GM12878 (cell line): Measurements from ENCODE around the gene HM13. TPM values are rescaled to one million over a fixed set of nuclear protein-coding genes. Genes with fewer than 3 reads are reported as not detected.
A peak's percentile ranks its signal among the peaks of the same experiment; 100 is the strongest.

Experiments used
- ASH2L ChIP-seq: fragments of 300-600, 200-600 bp; sonication (generic); IDR thresholded peaks from 2 replicates; pipeline ENCODE4 v1.6.1; 2017; ENCODE audit warnings: low read depth, mild to moderate bottlenecking, borderline replicate concordance
- BACH1 ChIP-seq: fragments of 450-650 bp; IDR thresholded peaks from 2 replicates; pipeline ENCODE4 v1.6.1; 2017; ENCODE audit warnings: mild to moderate bottlenecking, borderline replicate concordance
- BHLHE40 ChIP-seq, 2 experiments: fragments of 450-650 bp in 1 of 2; IDR thresholded peaks; 2 replicates each; pipeline ENCODE4 v1.6.1; 2011 to 2017; ENCODE audit warnings: low read depth in 2 of 2, borderline replicate concordance in 1 of 2, improper control_type of control experiment in 1 of 2, low read length in 1 of 2, mild to moderate bottlenecking in 1 of 2
- E2F4 ChIP-seq: IDR thresholded peaks from 2 replicates; pipeline ENCODE4 v1.6.1; 2012; ENCODE audit warnings: low read depth, low read length, improper control_type of control experiment
- IRF4 ChIP-seq: IDR thresholded peaks from 2 replicates; pipeline ENCODE4 v1.6.1; 2011; ENCODE audit warnings: low read depth, low read length
- JUND ChIP-seq: IDR thresholded peaks from 2 replicates; pipeline ENCODE4 v1.6.1; 2012; ENCODE audit warnings: low read depth, mild to moderate bottlenecking, low read length, improper control_type of control experiment, moderate library complexity
- LARP7 ChIP-seq: fragments of 450-650 bp; IDR thresholded peaks from 2 replicates; pipeline ENCODE4 v1.6.1; 2017; ENCODE audit warnings: mild to moderate bottlenecking
- POLR2AphosphoS5 ChIP-seq: IDR thresholded peaks from 2 replicates; pipeline ENCODE4 v1.6.1; 2011; ENCODE audit warnings: mild to moderate bottlenecking, low read length, inconsistent platforms
- POU2F2 ChIP-seq: IDR thresholded peaks from 3 replicates; pipeline ENCODE4 v1.6.1; 2011; ENCODE audit warnings: low read depth, mild to moderate bottlenecking, low read length, borderline replicate concordance
- SREBF1 ChIP-seq: IDR thresholded peaks from 2 replicates; pipeline ENCODE4 v1.6.1; 2012; ENCODE audit warnings: mild to moderate bottlenecking, low read length
- SRF ChIP-seq, 2 experiments: IDR thresholded peaks; 2 replicates each; pipeline ENCODE4 v1.6.1; 2011; ENCODE audit warnings: low read depth in 2 of 2, low read length in 2 of 2, mild to moderate bottlenecking in 1 of 2, moderate library complexity in 1 of 2
- STAT1 ChIP-seq: fragments of 450-650 bp; conservative IDR thresholded peaks from 2 replicates; pipeline ENCODE4 v1.6.1; 2014; ENCODE audit warnings: antibody characterized with exemption, mild to moderate bottlenecking
- WRNIP1 ChIP-seq: IDR thresholded peaks from 2 replicates; pipeline ENCODE4 v1.6.1; 2011; ENCODE audit warnings: low read depth, low read length, improper control_type of control experiment, borderline replicate concordance
- ZZZ3 ChIP-seq: IDR thresholded peaks from 2 replicates; pipeline ENCODE4 v1.6.1; 2011; ENCODE audit warnings: low read depth; ENCODE audit not compliant: control insufficient read depth, insufficient read length
- polyA plus RNA-seq, 11 experiments: library from polyadenylated mRNA; depleted of rRNA in 4 of 11; unstranded in 6 of 11; stranded (reverse) in 5 of 11; fragments of >200 nt; fragmentation: Nextera tagmentation in 4 of 11; fragmentation: Illumina TruSeq in 1 of 11; extraction: Ambion mirVana in 4 of 11; extraction: Trizol in 1 of 11; gene quantifications; 1 replicate in 1 of 11; 2 replicates in 10 of 11; pipeline versions ENCODE4 v1.2.1 to v1.2.3, GENCODE V29; 2011 to 2016; ENCODE audit warnings: inconsistent platforms in 2 of 11, missing spikeins in 2 of 11, low read depth in 1 of 11
- total RNA-seq, 4 experiments: library from RNA; depleted of rRNA in 3 of 4; stranded (reverse); fragments of >200 nt in 3 of 4; fragmentation: Illumina TruSeq in 1 of 4; extraction: Trizol in 1 of 4; gene quantifications; 2 replicates each; pipeline versions ENCODE4 v1.2.1 to v1.2.3, GENCODE V29; 2013 to 2021
- TF ChIP-seq, protein P1 (sequence below): IDR thresholded peaks from 2 replicates; pipeline ENCODE4 v1.6.1; 2012; ENCODE audit warnings: low read depth, low read length, improper control_type of control experiment
- TF ChIP-seq, protein P2 (sequence below): fragments of 450-650 bp; IDR thresholded peaks from 2 replicates; pipeline ENCODE4 v1.6.1; 2017; ENCODE audit warnings: mild to moderate bottlenecking, moderate library complexity
- TF ChIP-seq, protein P3 (sequence below): IDR thresholded peaks from 2 replicates; pipeline ENCODE4 v1.6.1; 2012; ENCODE audit warnings: improper control_type of control experiment, low read depth, low read length; ENCODE audit not compliant: insufficient replicate concordance

HM13 gene
- total and polyA plus RNA-seq, 10 of the 15 experiments (the other 5 are each of a cell fraction or from before 2014, with no cell fraction given) = 4.8 to 185 (median 81.7) TPM

GRCh38 chr20:31514154-31515071 lies at the start of gene HM13 (continued):
- TF ChIP-seq, protein P1, sequence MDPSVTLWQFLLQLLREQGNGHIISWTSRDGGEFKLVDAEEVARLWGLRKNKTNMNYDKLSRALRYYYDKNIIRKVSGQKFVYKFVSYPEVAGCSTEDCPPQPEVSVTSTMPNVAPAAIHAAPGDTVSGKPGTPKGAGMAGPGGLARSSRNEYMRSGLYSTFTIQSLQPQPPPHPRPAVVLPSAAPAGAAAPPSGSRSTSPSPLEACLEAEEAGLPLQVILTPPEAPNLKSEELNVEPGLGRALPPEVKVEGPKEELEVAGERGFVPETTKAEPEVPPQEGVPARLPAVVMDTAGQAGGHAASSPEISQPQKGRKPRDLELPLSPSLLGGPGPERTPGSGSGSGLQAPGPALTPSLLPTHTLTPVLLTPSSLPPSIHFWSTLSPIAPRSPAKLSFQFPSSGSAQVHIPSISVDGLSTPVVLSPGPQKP = peak; percentile 59
- TF ChIP-seq ZZZ3 (no peak), LARP7 (peak; percentile 78), POLR2AphosphoS5 (peak; percentile 89), IRF4 (peak; percentile 42; the same call in 1 of the 2 replicates), POU2F2 (peak; percentile 36; the same call in 1 of the 3 replicates), SRF (IDR thresholded peaks at IDR 0.05; ENCODE audit: low read depth in 2 of 2, low read length in 2 of 2) (peak in 1 of 2 experiments; percentile 36; a peak in 2 of 4 replicates), SREBF1 (no peak), BHLHE40 (IDR thresholded peaks at IDR 0.05; ENCODE audit: borderline replicate concordance in 1 of 2, low read depth in 2 of 2, low read length in 1 of 2) (peak; percentile 75 to 90), BACH1 (no peak), WRNIP1 (no peak), E2F4 (0 out of 2 replicates have a peak, but pooled peaks have one; percentile 16), STAT1 (0 out of 2 replicates have a peak, but pooled peaks have one; percentile 17), ASH2L (0 out of 2 replicates have a peak, but pooled peaks have one; percentile 36), JUND (no peak)
- TF ChIP-seq, protein P2, sequence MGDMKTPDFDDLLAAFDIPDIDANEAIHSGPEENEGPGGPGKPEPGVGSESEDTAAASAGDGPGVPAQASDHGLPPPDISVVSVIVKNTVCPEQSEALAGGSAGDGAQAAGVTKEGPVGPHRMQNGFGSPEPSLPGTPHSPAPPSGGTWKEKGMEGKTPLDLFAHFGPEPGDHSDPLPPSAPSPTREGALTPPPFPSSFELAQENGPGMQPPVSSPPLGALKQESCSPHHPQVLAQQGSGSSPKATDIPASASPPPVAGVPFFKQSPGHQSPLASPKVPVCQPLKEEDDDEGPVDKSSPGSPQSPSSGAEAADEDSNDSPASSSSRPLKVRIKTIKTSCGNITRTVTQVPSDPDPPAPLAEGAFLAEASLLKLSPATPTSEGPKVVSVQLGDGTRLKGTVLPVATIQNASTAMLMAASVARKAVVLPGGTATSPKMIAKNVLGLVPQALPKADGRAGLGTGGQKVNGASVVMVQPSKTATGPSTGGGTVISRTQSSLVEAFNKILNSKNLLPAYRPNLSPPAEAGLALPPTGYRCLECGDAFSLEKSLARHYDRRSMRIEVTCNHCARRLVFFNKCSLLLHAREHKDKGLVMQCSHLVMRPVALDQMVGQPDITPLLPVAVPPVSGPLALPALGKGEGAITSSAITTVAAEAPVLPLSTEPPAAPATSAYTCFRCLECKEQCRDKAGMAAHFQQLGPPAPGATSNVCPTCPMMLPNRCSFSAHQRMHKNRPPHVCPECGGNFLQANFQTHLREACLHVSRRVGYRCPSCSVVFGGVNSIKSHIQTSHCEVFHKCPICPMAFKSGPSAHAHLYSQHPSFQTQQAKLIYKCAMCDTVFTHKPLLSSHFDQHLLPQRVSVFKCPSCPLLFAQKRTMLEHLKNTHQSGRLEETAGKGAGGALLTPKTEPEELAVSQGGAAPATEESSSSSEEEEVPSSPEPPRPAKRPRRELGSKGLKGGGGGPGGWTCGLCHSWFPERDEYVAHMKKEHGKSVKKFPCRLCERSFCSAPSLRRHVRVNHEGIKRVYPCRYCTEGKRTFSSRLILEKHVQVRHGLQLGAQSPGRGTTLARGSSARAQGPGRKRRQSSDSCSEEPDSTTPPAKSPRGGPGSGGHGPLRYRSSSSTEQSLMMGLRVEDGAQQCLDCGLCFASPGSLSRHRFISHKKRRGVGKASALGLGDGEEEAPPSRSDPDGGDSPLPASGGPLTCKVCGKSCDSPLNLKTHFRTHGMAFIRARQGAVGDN = peak; percentile 54; the same call in 1 of the 2 replicates
- TF ChIP-seq, protein P3, sequence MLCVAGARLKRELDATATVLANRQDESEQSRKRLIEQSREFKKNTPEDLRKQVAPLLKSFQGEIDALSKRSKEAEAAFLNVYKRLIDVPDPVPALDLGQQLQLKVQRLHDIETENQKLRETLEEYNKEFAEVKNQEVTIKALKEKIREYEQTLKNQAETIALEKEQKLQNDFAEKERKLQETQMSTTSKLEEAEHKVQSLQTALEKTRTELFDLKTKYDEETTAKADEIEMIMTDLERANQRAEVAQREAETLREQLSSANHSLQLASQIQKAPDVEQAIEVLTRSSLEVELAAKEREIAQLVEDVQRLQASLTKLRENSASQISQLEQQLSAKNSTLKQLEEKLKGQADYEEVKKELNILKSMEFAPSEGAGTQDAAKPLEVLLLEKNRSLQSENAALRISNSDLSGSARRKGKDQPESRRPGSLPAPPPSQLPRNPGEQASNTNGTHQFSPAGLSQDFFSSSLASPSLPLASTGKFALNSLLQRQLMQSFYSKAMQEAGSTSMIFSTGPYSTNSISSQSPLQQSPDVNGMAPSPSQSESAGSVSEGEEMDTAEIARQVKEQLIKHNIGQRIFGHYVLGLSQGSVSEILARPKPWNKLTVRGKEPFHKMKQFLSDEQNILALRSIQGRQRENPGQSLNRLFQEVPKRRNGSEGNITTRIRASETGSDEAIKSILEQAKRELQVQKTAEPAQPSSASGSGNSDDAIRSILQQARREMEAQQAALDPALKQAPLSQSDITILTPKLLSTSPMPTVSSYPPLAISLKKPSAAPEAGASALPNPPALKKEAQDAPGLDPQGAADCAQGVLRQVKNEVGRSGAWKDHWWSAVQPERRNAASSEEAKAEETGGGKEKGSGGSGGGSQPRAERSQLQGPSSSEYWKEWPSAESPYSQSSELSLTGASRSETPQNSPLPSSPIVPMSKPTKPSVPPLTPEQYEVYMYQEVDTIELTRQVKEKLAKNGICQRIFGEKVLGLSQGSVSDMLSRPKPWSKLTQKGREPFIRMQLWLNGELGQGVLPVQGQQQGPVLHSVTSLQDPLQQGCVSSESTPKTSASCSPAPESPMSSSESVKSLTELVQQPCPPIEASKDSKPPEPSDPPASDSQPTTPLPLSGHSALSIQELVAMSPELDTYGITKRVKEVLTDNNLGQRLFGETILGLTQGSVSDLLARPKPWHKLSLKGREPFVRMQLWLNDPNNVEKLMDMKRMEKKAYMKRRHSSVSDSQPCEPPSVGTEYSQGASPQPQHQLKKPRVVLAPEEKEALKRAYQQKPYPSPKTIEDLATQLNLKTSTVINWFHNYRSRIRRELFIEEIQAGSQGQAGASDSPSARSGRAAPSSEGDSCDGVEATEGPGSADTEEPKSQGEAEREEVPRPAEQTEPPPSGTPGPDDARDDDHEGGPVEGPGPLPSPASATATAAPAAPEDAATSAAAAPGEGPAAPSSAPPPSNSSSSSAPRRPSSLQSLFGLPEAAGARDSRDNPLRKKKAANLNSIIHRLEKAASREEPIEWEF = no peak
